ENCODE measurements around the gene TEP1.

TEP1 gene

GRCh38 chr14:20386276-20386855 lies 26.9 kb downstream of the TEP1 start:
- Histone ChIP-seq H4K12ac (ENCODE audit: low read depth, low read length) (no peak overlapping the region), H3K4me3 (ENCODE audit: low read depth, low read length) (no peak overlapping the region), H3K14ac (ENCODE audit: low read length) (no peak overlapping the region), H2AFZ (ENCODE audit: insufficient read depth, low read length, poor library complexity) (no peak overlapping the region), H4K8ac (ENCODE audit: low read depth, low read length) (no peak overlapping the region), H3K79me2 (ENCODE audit: control insufficient read depth, insufficient read depth, low read length, poor library complexity) (no peaks in the 10 kb centered on the region), H2BK120ac (ENCODE audit: insufficient read depth, low read length, poor library complexity) (no peak overlapping the region), H3K9me3 (ENCODE audit: insufficient read depth, low read depth, low read length) (peaks cover 2% of the 10 kb centered on the region), H3K27me3 (ENCODE audit: insufficient read depth, low read length) (no peaks in the 10 kb centered on the region), H3K27ac (ENCODE audit: low read depth, low read length) (no peak overlapping the region), H2BK12ac (ENCODE audit: low read length) (no peak overlapping the region), H2BK5ac (ENCODE audit: low read depth, low read length, poor library complexity) (no peak overlapping the region), H3K4me2 (ENCODE audit: low read length) (no peak overlapping the region), H2AK5ac (ENCODE audit: low read length) (no peak overlapping the region), H3K4ac (ENCODE audit: low read depth, low read length) (no peak overlapping the region), H3K23ac (ENCODE audit: low read length) (no peak overlapping the region), H4K91ac (ENCODE audit: low read depth, low read length) (no peak overlapping the region), H3K36me3 (ENCODE audit: control insufficient read depth in 1 of 2, insufficient read depth in 2 of 2, low read length in 2 of 2) (peaks cover 61 to 78% of the 10 kb centered on the region in 2 experiments), H3K4me1 (ENCODE audit: control insufficient read depth in 1 of 2, insufficient read depth in 2 of 2, low read length in 2 of 2) (no peaks in the 10 kb centered on the region), H3K9ac (ENCODE audit: low read length) (no peak overlapping the region), H3K79me1 (ENCODE audit: low read length) (no peaks in the 10 kb centered on the region), H3K18ac (ENCODE audit: low read length) (no peak overlapping the region)
- DNase-seq = no peak
- no CpG with 5 or more reads among the region's 17 CpGs for WGBS (ENCODE audit: extremely low coverage, insufficient coverage, insufficient read length)

GRCh38 chr14:20384886-20385285 lies 28.4 kb downstream of the TEP1 start:
- H3K36me3 ChIP-seq (ENCODE audit: control insufficient read depth in 1 of 2, insufficient read depth in 2 of 2, low read length in 2 of 2) = peaks cover 66 to 77% of the 10 kb centered on the region in 2 experiments
- no peak overlapping the region for H3K4me2 ChIP-seq (ENCODE audit: low read length)
- peaks cover 2% of the 10 kb centered on the region for H3K9me3 ChIP-seq (ENCODE audit: insufficient read depth, low read depth, low read length)
- no peak overlapping the region for H4K91ac ChIP-seq (ENCODE audit: low read depth, low read length)
- H3K14ac ChIP-seq (ENCODE audit: low read length) = no peak overlapping the region
- H3K4me1 ChIP-seq (ENCODE audit: control insufficient read depth in 1 of 2, insufficient read depth in 2 of 2, low read length in 2 of 2) = no peaks in the 10 kb centered on the region
- H2BK120ac ChIP-seq (ENCODE audit: insufficient read depth, low read length, poor library complexity) = no peak overlapping the region
- no peak overlapping the region for H2BK5ac ChIP-seq (ENCODE audit: low read depth, low read length, poor library complexity)
- H2BK12ac ChIP-seq (ENCODE audit: low read length) = no peak overlapping the region
- no peak overlapping the region for H4K12ac ChIP-seq (ENCODE audit: low read depth, low read length)
- no peaks in the 10 kb centered on the region for H3K79me1 ChIP-seq (ENCODE audit: low read length)
- H2AFZ ChIP-seq (ENCODE audit: insufficient read depth, low read length, poor library complexity) = no peak overlapping the region
- H4K8ac ChIP-seq (ENCODE audit: low read depth, low read length) = no peak overlapping the region
- H3K27ac ChIP-seq (ENCODE audit: low read depth, low read length) = no peak overlapping the region
- H3K23ac ChIP-seq (ENCODE audit: low read length) = no peak overlapping the region
- H3K4ac ChIP-seq (ENCODE audit: low read depth, low read length) = no peak overlapping the region
- no peak for DNase-seq
- no peak overlapping the region for H3K4me3 ChIP-seq (ENCODE audit: low read depth, low read length)
- H3K79me2 ChIP-seq (ENCODE audit: control insufficient read depth, insufficient read depth, low read length, poor library complexity) = no peaks in the 10 kb centered on the region
- WGBS (ENCODE audit: extremely low coverage, insufficient coverage, insufficient read length) = no CpG with 5 or more reads among the region's 5 CpGs
- no peaks in the 10 kb centered on the region for H3K27me3 ChIP-seq (ENCODE audit: insufficient read depth, low read length)
- H3K9ac ChIP-seq (ENCODE audit: low read length) = no peak overlapping the region
- no peak overlapping the region for H3K18ac ChIP-seq (ENCODE audit: low read length)
- no peak overlapping the region for H2AK5ac ChIP-seq (ENCODE audit: low read length)

- H2AK5ac ChIP-seq (ENCODE audit: low read length) = no peak overlapping the region
- no peaks in the 10 kb centered on the region for H3K79me1 ChIP-seq (ENCODE audit: low read length)
- no peak overlapping the region for H4K8ac ChIP-seq (ENCODE audit: low read depth, low read length)
- H3K9ac ChIP-seq (ENCODE audit: low read length) = no peak overlapping the region
- DNase-seq = no peak
- no peak overlapping the region for H4K91ac ChIP-seq (ENCODE audit: low read depth, low read length)
- H3K4me3 ChIP-seq (ENCODE audit: low read depth, low read length) = no peak overlapping the region
- H2BK5ac ChIP-seq (ENCODE audit: low read depth, low read length, poor library complexity) = no peak overlapping the region
- H3K4ac ChIP-seq (ENCODE audit: low read depth, low read length) = no peak overlapping the region
- no peak overlapping the region for H3K18ac ChIP-seq (ENCODE audit: low read length)
- H4K12ac ChIP-seq (ENCODE audit: low read depth, low read length) = no peak overlapping the region
- H2BK12ac ChIP-seq (ENCODE audit: low read length) = no peak overlapping the region
- no peaks in the 10 kb centered on the region for H3K79me2 ChIP-seq (ENCODE audit: control insufficient read depth, insufficient read depth, low read length, poor library complexity)
- H3K9me3 ChIP-seq (ENCODE audit: insufficient read depth, low read depth, low read length) = peaks cover 2% of the 10 kb centered on the region
- H2AFZ ChIP-seq (ENCODE audit: insufficient read depth, low read length, poor library complexity) = no peak overlapping the region
- H3K27ac ChIP-seq (ENCODE audit: low read depth, low read length) = no peak overlapping the region
- H3K23ac ChIP-seq (ENCODE audit: low read length) = no peak overlapping the region
- no peaks in the 10 kb centered on the region for H3K4me1 ChIP-seq (ENCODE audit: control insufficient read depth in 1 of 2, insufficient read depth in 2 of 2, low read length in 2 of 2)
- H2BK120ac ChIP-seq (ENCODE audit: insufficient read depth, low read length, poor library complexity) = no peak overlapping the region
- H3K14ac ChIP-seq (ENCODE audit: low read length) = no peak overlapping the region
- H3K36me3 ChIP-seq (ENCODE audit: control insufficient read depth in 1 of 2, insufficient read depth in 2 of 2, low read length in 2 of 2) = peaks cover 69 to 78% of the 10 kb centered on the region in 2 experiments
- whole genome bisulfite sequencing (ENCODE audit: extremely low coverage, insufficient coverage, insufficient read length) = no CpG with 5 or more reads among the region's 7 CpGs
- no peaks in the 10 kb centered on the region for H3K27me3 ChIP-seq (ENCODE audit: insufficient read depth, low read length)
- no peak overlapping the region for H3K4me2 ChIP-seq (ENCODE audit: low read length)
Observed at GRCh38 chr14:20384321-20384720, 29.0 kb downstream of the TEP1 start.

- Histone ChIP-seq H3K27ac (ENCODE audit: low read depth, low read length) (no peak overlapping the region), H4K91ac (ENCODE audit: low read depth, low read length) (no peak overlapping the region), H4K12ac (ENCODE audit: low read depth, low read length) (no peak overlapping the region), H3K9me3 (ENCODE audit: insufficient read depth, low read depth, low read length) (peaks cover 2% of the 10 kb centered on the region), H3K4me2 (ENCODE audit: low read length) (no peak overlapping the region), H2AFZ (ENCODE audit: insufficient read depth, low read length, poor library complexity) (no peak overlapping the region), H3K79me1 (ENCODE audit: low read length) (no peaks in the 10 kb centered on the region), H2BK5ac (ENCODE audit: low read depth, low read length, poor library complexity) (no peak overlapping the region), H3K23ac (ENCODE audit: low read length) (no peak overlapping the region), H3K4me1 (ENCODE audit: control insufficient read depth in 1 of 2, insufficient read depth in 2 of 2, low read length in 2 of 2) (no peaks in the 10 kb centered on the region), H3K27me3 (ENCODE audit: insufficient read depth, low read length) (no peaks in the 10 kb centered on the region), H2BK120ac (ENCODE audit: insufficient read depth, low read length, poor library complexity) (no peak overlapping the region), H3K79me2 (ENCODE audit: control insufficient read depth, insufficient read depth, low read length, poor library complexity) (no peaks in the 10 kb centered on the region), H3K36me3 (ENCODE audit: control insufficient read depth in 1 of 2, insufficient read depth in 2 of 2, low read length in 2 of 2) (peaks cover 74 to 82% of the 10 kb centered on the region in 2 experiments), H2BK12ac (ENCODE audit: low read length) (no peak overlapping the region), H4K8ac (ENCODE audit: low read depth, low read length) (no peak overlapping the region), H3K4me3 (ENCODE audit: low read depth, low read length) (no peak overlapping the region), H2AK5ac (ENCODE audit: low read length) (no peak overlapping the region), H3K4ac (ENCODE audit: low read depth, low read length) (no peak overlapping the region), H3K14ac (ENCODE audit: low read length) (no peak overlapping the region), H3K18ac (ENCODE audit: low read length) (no peak overlapping the region), H3K9ac (ENCODE audit: low read length) (no peak overlapping the region)
- WGBS (ENCODE audit: extremely low coverage, insufficient coverage, insufficient read length) = no CpG with 5 or more reads among the region's 5 CpGs
- no peak for DNase-seq
Observed at GRCh38 chr14:20383636-20384035, 29.7 kb downstream of the TEP1 start.
